ENCODE data around the gene ARRDC4. TPM values are rescaled to one million over a fixed set of nuclear protein-coding genes. Genes with fewer than 3 reads are reported as not detected.

Gene ARRDC4
- total RNA-seq, 1 experiment from 2014 or later, result 1.0 TPM

DNA sequence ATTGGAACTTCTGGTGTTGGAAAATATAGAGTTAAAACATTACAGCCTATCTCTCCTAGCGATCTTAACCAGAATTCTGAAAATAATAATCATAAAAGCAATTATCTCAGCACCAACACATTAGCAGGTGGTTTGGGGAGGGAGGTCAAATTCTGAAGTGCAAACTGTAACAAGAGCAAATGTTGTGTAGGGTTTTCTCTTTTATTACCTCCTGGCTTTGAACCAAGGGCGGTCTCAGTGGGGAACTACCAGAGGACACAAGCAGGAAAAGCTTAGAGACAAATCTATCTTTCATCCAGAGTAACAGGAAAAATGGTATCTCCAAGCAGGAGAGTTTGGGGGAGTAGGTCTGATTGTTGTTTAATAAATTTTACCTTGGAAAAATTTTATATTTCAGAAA is 5.5 kb upstream of the ARRDC4 start:
- Histone ChIP-seq H3K36me3 (replicated peaks; ENCODE audit: control insufficient read depth, insufficient read depth, low read length) (no peaks in the 10 kb centered on the region), H3K4me3 (ENCODE audit: insufficient read depth, low read depth, low read length) (no peak overlapping the region), H3K27me3 (ENCODE audit: control insufficient read depth, insufficient read depth, low read length) (no peaks in the 10 kb centered on the region)
- DNase-seq, result no peak

DNA sequence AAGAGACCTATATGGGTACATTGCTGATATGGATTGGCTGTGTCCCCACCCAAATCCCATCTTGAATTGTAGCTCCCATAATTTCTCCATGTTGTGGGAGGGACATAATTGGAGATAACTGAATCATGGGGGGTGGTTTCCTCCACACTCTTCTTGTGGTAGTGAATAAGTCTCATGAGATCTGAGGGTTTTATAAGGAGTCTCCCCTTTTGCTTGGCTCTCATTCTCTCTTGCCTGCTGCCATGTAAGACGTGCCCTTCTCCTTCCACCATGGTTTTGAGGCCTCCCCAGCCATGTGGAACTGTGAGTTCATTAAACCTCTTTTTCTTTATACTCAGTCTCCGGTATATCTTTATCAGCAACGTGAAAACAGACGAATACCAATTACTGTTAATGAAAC is 5.0 kb upstream of the ARRDC4 start:
- H3K36me3 ChIP-seq (replicated peaks; ENCODE audit: control insufficient read depth, insufficient read depth, low read length), result no peaks in the 10 kb centered on the region
- no peaks in the 10 kb centered on the region for H3K27me3 ChIP-seq (ENCODE audit: control insufficient read depth, insufficient read depth, low read length)
- H3K4me3 ChIP-seq (ENCODE audit: insufficient read depth, low read depth, low read length), result no peak overlapping the region
- no peak for DNase-seq

DNA sequence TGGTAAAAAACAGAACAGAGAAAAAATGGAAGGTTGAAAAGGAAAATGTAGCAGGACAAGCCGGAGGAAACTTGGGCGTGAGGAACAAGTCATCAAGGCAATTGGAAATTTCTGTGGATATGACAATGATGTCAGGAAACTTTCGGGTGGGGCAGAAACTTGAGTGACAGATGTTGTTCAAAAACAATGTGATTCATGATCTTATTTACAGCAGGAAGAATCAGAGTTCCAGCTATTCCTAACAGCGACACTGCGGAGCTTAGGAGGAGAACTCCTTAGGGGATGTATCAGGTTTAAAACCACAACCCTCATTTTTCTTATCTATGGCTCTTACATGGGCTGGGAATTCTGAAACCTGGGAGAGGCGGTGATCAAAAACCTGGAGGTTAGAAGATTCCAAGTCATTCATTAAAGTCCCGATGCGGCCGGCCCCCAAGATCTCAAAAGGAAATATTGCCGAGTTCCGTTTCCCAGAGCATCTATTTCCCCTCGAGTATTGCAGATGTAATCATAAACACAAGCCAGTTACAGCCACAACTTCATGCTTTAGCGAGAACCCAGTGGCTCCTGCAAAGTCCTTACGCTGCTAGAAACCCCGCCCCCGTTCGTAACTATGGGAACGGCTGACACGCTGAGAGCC is 659 bp upstream of the ARRDC4 start:
- peaks cover 10% of the 10 kb centered on the region; the same call in 1 of the 2 replicates for H3K27me3 ChIP-seq (ENCODE audit: control insufficient read depth, insufficient read depth, low read length)
- H3K4me3 ChIP-seq (ENCODE audit: insufficient read depth, low read depth, low read length), result peak overlapping the region; percentile 27
- H3K36me3 ChIP-seq (replicated peaks; ENCODE audit: control insufficient read depth, insufficient read depth, low read length), result no peaks in the 10 kb centered on the region
- no peak for DNase-seq

DNA sequence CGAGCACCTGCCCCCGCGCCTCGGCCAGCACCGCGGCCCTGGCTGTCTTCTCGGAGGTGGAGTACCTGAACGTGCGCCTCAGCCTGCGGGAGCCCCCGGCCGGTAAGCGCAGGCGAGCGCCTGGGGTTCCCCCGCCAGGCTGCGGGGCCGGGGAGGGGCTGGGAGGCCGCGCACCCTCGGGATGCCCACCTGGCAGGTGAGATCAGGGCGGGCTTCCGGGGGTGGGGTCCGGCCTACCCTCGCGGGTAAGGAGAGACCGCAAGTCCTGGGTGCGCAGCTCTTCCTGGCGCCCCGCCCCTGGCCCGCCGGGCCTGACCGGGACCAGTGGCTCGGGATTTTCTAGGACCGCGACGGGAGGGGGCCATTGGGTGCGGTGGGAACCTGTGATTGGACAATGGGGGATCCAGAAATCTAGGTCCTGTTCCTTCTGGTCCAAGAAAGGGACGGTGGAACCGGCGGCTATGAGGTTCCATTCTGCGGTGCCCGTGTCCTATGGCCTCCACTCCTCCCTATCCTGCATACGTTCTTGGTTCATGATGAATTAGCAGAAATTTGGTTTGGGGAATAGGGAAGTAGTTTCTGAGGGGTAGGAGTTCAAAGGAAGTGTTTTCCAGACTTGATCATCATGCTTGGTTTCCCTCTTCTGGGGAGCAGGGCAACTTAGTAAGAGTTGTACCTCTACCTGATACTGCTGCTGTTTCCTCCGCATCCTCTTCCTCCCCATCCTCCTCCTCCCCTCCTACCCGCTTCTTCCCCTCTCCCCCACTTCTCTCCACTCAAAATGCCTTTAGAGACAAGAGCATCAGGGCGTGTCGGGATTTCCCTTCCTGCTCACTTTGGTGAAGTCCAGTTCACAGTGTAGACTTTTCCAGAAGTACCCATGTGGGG is 808 bp downstream of the ARRDC4 start:
- Histone ChIP-seq H3K4me3 (ENCODE audit: insufficient read depth, low read depth, low read length) (peak overlapping the region; percentile 62), H3K36me3 (replicated peaks; ENCODE audit: control insufficient read depth, insufficient read depth, low read length) (no peaks in the 10 kb centered on the region)
- DNase-seq, result peak; percentile 74

DNA sequence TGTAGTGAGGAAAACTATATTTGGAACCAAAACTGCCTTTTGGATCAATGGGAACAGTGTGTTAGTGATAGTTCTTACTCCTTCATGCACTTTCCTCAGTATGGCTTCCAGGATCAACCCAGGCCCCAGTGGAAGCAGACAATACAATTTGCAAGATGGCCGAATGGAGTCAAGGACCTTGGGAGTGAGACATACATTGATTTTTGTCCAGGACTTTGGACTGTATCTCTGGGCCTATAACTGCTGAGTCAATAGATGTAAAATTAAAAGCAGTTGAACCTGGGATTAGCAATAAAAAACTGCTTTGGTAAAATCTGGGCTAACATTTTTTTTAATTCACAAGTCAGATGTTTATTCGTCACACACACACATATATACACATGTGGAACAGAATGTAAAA is 1.8 kb downstream of the ARRDC4 start:
- Histone ChIP-seq H3K27me3 (ENCODE audit: control insufficient read depth, insufficient read depth, low read length) (peaks cover 10% of the 10 kb centered on the region; the same call in 1 of the 2 replicates), H3K4me3 (ENCODE audit: insufficient read depth, low read depth, low read length) (no peak overlapping the region), H3K36me3 (replicated peaks; ENCODE audit: control insufficient read depth, insufficient read depth, low read length) (no peaks in the 10 kb centered on the region)
- no peak for DNase-seq

More for the DNA sequence above, 808 bp downstream of the ARRDC4 start:
- H3K27me3 ChIP-seq (ENCODE audit: control insufficient read depth, insufficient read depth, low read length), result peaks cover 10% of the 10 kb centered on the region; the same call in 1 of the 2 replicates

DNA sequence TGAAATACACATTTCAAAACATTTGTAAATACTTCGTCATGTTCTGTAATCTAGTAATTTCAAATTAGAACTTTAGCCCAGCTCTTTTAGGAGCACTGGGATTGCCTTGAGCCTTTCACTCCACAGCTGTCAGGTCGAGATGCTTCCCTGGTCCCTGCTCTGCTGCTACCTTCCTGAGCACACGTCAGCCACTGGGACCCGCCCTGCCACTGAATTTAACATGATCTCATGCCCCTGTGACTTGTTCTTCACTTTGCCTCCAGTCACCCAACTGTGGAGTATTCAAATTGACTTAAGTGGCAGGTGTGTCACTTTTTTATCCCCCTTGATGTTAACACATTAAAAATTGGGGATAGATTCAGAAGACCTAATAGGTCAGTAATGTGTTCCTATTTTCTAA is 3.3 kb downstream of the ARRDC4 start:
- Histone ChIP-seq H3K27me3 (ENCODE audit: control insufficient read depth, insufficient read depth, low read length) (peaks cover 10% of the 10 kb centered on the region; the same call in 1 of the 2 replicates), H3K4me3 (ENCODE audit: insufficient read depth, low read depth, low read length) (no peak overlapping the region), H3K36me3 (replicated peaks; ENCODE audit: control insufficient read depth, insufficient read depth, low read length) (no peaks in the 10 kb centered on the region)
- no peak for DNase-seq

DNA sequence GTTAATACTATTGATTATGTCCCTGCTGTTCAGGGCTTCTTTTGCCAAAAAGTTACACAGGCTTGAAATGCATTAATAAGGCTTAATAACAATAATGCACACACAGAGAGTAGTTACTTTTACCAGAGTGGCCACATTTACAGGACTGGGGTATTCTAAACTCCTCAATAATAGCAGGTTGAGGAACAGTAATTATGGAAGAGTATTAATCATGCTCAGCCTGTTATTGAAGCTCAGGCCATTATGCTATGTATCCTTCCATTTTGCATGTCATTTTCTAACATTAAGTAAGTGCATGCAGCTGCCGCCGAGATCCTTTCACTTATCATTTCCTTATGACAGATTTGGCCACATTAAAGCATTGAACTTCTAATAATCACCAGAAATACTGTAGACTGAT is 5.7 kb downstream of the ARRDC4 start:
- no peak overlapping the region for H3K4me3 ChIP-seq (ENCODE audit: insufficient read depth, low read depth, low read length)
- H3K36me3 ChIP-seq (replicated peaks; ENCODE audit: control insufficient read depth, insufficient read depth, low read length), result no peaks in the 10 kb centered on the region
- peaks cover 7% of the 10 kb centered on the region; the same call in 1 of the 2 replicates for H3K27me3 ChIP-seq (ENCODE audit: control insufficient read depth, insufficient read depth, low read length)
- no peak for DNase-seq

DNA sequence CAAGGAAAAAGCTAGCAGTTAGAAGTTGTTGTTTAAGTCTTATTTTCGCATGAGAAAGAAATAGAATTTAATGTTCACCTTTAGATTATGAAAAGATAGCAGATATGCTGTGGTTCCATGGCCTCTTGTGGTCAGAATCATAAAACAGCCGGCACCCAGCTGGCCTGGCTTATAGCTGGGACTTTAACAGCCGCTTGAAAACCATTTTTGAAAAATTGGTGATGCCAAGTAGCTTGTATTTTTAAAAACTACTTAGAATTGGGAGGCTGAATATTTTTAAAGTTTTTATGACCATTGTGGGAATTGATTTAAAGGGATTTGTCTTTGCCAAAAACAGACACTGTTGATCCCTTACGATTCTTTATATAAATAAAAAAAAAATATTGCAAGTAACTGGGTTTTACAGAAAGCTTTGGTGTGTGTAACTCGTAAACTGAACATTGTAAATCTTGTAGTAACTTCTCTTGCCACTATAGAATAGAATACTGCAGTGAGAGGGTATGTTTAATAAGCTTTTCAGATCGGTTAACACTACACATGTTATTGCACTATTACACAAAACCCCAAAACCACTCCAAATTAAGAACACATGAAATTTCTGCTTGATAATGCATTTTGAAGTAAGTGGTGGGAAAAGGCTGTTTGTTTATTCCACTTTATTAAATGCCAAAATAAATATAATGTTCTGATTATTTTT is 6.6 kb downstream of the ARRDC4 start:
- Histone ChIP-seq H3K27me3 (ENCODE audit: control insufficient read depth, insufficient read depth, low read length) (peaks cover 1% of the 10 kb centered on the region; the same call in 1 of the 2 replicates), H3K36me3 (replicated peaks; ENCODE audit: control insufficient read depth, insufficient read depth, low read length) (peaks cover 1% of the 10 kb centered on the region; the same call in 1 of the 2 replicates), H3K4me3 (ENCODE audit: insufficient read depth, low read depth, low read length) (no peak overlapping the region)
- no peak for DNase-seq

DNA sequence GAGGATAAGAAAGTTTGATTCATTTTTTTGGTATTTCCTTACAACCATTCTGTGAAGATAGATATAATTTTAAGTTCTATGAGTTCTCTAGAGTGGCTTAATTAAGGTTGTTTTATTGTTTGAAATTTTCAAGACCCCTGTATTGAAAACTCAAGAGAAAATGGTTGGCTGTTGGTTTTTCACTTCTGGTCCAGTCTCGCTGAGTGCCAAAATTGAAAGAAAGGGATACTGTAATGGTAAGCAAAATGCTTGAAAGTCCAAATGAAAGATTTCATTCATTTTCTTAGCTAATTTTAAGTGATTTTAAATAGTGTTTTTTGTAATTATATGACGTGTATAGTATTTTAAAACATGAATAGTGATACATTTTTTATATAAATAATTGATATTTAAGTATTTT is 7.4 kb downstream of the ARRDC4 start:
- no peaks in the 10 kb centered on the region for H3K27me3 ChIP-seq (ENCODE audit: control insufficient read depth, insufficient read depth, low read length)
- H3K36me3 ChIP-seq (replicated peaks; ENCODE audit: control insufficient read depth, insufficient read depth, low read length), result peaks cover 1% of the 10 kb centered on the region; the same call in 1 of the 2 replicates
- H3K4me3 ChIP-seq (ENCODE audit: insufficient read depth, low read depth, low read length), result no peak overlapping the region
- no peak for DNase-seq

DNA sequence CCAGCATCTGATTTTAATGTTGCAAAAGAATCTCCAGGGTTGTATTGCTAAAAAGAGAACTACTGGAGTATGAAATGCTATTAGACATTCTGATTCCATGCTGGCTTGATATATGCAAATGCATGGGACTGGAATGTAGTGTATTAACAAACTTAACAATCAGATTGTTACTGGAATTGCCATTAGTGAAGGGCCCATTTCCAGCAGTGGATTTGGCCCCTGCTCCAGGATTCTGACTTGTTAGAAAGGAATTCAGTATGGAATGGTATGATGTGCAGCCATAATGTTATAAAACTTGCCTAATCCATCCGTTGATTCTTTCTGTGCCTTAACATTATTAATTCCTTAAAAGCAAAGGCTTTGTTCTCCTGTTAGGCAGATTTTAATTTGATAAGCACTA is 7.9 kb downstream of the ARRDC4 start:
- H3K27me3 ChIP-seq (ENCODE audit: control insufficient read depth, insufficient read depth, low read length), result no peaks in the 10 kb centered on the region
- DNase-seq, result no peak
- H3K4me3 ChIP-seq (ENCODE audit: insufficient read depth, low read depth, low read length), result no peak overlapping the region
- peaks cover 1% of the 10 kb centered on the region; the same call in 1 of the 2 replicates for H3K36me3 ChIP-seq (replicated peaks; ENCODE audit: control insufficient read depth, insufficient read depth, low read length)

DNA sequence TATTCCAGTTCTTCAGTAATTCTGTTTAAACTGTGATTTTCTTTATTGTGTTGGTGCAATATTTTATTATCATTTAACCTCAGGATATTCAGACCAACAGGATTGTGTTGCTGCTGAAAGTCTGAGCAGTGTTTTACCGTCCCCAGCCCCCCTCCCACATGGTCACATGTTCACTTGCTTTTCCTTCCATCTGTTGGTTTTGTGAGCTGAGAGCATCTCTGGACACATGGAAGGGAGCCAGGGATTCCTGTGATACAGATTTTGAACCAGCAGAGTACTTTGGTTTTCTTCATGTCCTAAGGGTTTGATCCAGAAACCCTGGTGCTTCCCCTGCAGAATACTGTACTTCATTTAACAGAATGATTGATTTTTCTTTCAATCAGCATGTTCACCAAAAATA is 11.9 kb downstream of the ARRDC4 start:
- DNase-seq, result no peak
- H3K27me3 ChIP-seq (ENCODE audit: control insufficient read depth, insufficient read depth, low read length), result no peaks in the 10 kb centered on the region
- no peak overlapping the region for H3K4me3 ChIP-seq (ENCODE audit: insufficient read depth, low read depth, low read length)
- peaks cover 1% of the 10 kb centered on the region; the same call in 1 of the 2 replicates for H3K36me3 ChIP-seq (replicated peaks; ENCODE audit: control insufficient read depth, insufficient read depth, low read length)

DNA sequence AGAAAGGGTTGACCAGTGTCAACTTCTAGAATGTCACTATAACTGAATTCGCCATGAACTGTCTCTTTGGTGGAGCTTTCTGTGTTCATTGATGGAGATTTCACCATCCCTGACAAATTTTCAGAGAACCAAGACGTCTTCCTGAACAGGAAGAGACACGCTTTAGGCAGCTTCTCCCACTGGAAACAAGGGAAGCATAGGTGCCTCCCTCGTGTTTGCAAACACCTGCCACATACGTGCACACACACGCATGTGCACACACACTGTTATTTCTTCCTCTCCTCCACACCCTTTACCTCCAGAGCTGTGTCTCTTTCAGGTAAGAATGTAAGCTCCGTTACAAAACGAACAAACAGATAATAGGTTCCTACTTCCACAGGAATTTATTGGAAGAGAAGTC is 15.6 kb downstream of the ARRDC4 start:
- no peak for DNase-seq
- H3K36me3 ChIP-seq (replicated peaks; ENCODE audit: control insufficient read depth, insufficient read depth, low read length), result peaks cover 1% of the 10 kb centered on the region; the same call in 1 of the 2 replicates
- no peak overlapping the region for H3K4me3 ChIP-seq (ENCODE audit: insufficient read depth, low read depth, low read length)
- H3K27me3 ChIP-seq (ENCODE audit: control insufficient read depth, insufficient read depth, low read length), result no peaks in the 10 kb centered on the region

DNA sequence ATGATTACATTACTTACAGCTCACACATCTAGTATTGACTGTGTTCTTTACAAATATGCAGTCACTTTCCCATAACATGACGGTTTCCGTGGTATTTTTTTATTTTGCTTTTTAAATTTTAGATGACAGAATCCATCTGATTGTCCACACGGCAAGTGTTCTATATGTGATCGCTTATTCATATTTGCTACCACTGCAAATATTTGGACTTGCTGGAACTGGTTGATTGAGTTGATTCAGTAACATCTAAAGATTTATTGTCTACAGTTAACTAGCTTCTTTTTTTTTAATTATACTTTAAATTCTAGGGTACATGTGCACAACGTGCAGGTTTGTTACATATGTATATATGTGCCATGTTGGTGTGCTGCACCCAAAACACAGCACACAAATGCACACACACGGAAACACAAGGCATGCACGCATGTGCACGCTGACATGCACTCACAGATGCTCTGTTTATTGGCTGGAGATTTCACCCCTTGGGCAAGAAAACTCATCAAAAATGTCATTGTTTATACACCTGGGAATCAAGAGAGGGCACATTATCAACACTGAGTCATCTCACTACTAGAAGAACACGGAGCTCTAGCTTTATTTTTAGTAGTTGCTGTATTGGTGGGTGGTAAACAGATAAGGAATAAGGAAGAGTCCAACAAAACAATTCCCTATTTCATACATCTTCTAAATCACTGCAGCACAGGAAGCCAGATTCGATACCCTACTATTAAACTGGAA is 16.4 kb downstream of the ARRDC4 start:
- no peak for DNase-seq
- H3K36me3 ChIP-seq (replicated peaks; ENCODE audit: control insufficient read depth, insufficient read depth, low read length), result no peaks in the 10 kb centered on the region; the same call in 1 of the 2 replicates
- no peaks in the 10 kb centered on the region for H3K27me3 ChIP-seq (ENCODE audit: control insufficient read depth, insufficient read depth, low read length)
- no peak overlapping the region for H3K4me3 ChIP-seq (ENCODE audit: insufficient read depth, low read depth, low read length)

DNA sequence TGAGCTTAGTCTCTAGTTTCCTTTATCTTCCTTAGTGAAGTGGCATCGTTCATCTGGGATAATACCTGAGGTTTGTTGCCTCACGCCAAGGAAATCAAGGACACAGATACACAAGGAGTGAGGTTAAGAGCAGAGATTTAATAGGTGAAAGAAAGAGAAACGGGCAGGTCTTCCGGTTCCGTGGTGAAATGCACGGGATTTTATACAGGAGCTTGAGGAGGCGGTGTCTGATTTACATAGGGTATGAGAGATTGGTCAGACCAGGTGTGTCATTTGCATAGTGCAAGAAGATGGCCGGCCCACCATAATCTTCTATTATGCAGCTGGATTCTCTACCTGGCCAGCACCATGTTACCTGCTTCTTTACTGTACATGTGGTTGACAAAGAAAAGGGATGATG is 17.2 kb downstream of the ARRDC4 start:
- DNase-seq, result peak; percentile 22
- Histone ChIP-seq H3K4me3 (ENCODE audit: insufficient read depth, low read depth, low read length) (no peak overlapping the region), H3K27me3 (ENCODE audit: control insufficient read depth, insufficient read depth, low read length) (no peaks in the 10 kb centered on the region), H3K36me3 (replicated peaks; ENCODE audit: control insufficient read depth, insufficient read depth, low read length) (no peaks in the 10 kb centered on the region)

All from H7 (cell line).